IMR-90 (cell line): ENCODE results near the gene OPN4. TPM values are rescaled to one million over a fixed set of nuclear protein-coding genes. Genes with fewer than 3 reads are reported as not detected.
"Not testable (repeated sequence)": the region's sequence is repeated elsewhere in the genome, so short reads cannot be mapped to it uniquely, and the experiment has no call there.

Experiments used
- ATAC-seq: fragments of 200-7000 bp; cut with Tn5 transposase; 2 replicates; pipeline ENCODE4 v1.9.1; 2020; ENCODE audit warnings: low read depth, mild to moderate bottlenecking, moderate library complexity
- BruUV-seq: library from RNA; stranded (reverse); fragments of 400-500 nt; replicated peaks from 2 replicates; lab custom pipeline; 2021; lab: Mats Ljungman, UMichigan
- CTCF ChIA-PET: fragments of 300-600 bp; formaldehyde crosslinking; extraction: SDS; loops from one replicate; lab custom pipeline; 2021; ENCODE audit warnings: antibody characterized with exemption; lab: Yijun Ruan, JAX
- POLR2A ChIA-PET: fragments of 300-600 bp; sonication (Branson Sonifier 250); formaldehyde crosslinking; loops from one replicate; lab custom pipeline; 2022; ENCODE audit warnings: antibody characterized with exemption; ENCODE audit not compliant: unreplicated experiment; lab: Charles Lee
- DNase-seq: peaks from one replicate; pipeline ENCODE4 v3.0.0; 2013
- H2AFZ ChIP-seq: replicated peaks from 2 replicates; pipeline ENCODE3; 2013; ENCODE audit warnings: low read length, mild to moderate bottlenecking; ENCODE audit not compliant: poor library complexity
- H2AK5ac ChIP-seq: 2 replicates; pipeline ENCODE4 v1.6.1; 2013; ENCODE audit warnings: low read depth, low read length, inconsistent platforms
- H2AK9ac ChIP-seq: replicated peaks from 2 replicates; pipeline ENCODE3; 2013; ENCODE audit warnings: mild to moderate bottlenecking, low read depth, low read length, moderate library complexity; ENCODE audit not compliant: poor library complexity
- H2BK120ac ChIP-seq: 2 replicates; pipeline ENCODE4 v1.6.1; 2013; ENCODE audit warnings: low read depth, low read length, inconsistent platforms
- H2BK15ac ChIP-seq: 3 replicates; pipeline ENCODE4 v1.6.1; 2013; ENCODE audit warnings: low read depth, low read length, inconsistent platforms
- H2BK20ac ChIP-seq: 2 replicates; pipeline ENCODE4 v1.6.1; 2013; ENCODE audit warnings: low read depth, mild to moderate bottlenecking, inconsistent platforms, low read length, moderate library complexity
- H2BK5ac ChIP-seq: 2 replicates; pipeline ENCODE4 v1.6.1; 2013; ENCODE audit warnings: mild to moderate bottlenecking, low read depth, low read length, inconsistent platforms; ENCODE audit not compliant: poor library complexity, severe bottlenecking
- H3K14ac ChIP-seq: replicated peaks from 2 replicates; pipeline ENCODE4 v1.6.1; 2013; ENCODE audit warnings: low read depth, low read length, inconsistent platforms
- H3K18ac ChIP-seq: 2 replicates; pipeline ENCODE4 v1.6.1; 2013; ENCODE audit warnings: low read depth, low read length, control low read depth
- H3K23ac ChIP-seq: 2 replicates; pipeline ENCODE4 v1.6.1; 2013; ENCODE audit warnings: low read depth, low read length, inconsistent platforms
- H3K27ac ChIP-seq: 2 replicates; pipeline ENCODE4 v1.5.1; 2013; ENCODE audit warnings: mild to moderate bottlenecking, control low read depth, low read length; ENCODE audit not compliant: insufficient read depth
- H3K27me3 ChIP-seq: 2 replicates; pipeline ENCODE4 v1.6.1; 2013; ENCODE audit warnings: low read length; ENCODE audit not compliant: control insufficient read depth, insufficient read depth
- H3K36me3 ChIP-seq: 2 replicates; pipeline ENCODE4 v1.6.1; 2013; ENCODE audit warnings: low read length, mixed read lengths; ENCODE audit not compliant: control insufficient read depth, insufficient read depth
- H3K4ac ChIP-seq: 2 replicates; pipeline ENCODE4 v1.6.1; 2013; ENCODE audit warnings: low read depth, low read length, inconsistent platforms
- H3K4me1 ChIP-seq: 2 replicates; pipeline ENCODE4 v1.6.1; 2013; ENCODE audit warnings: low read length, mixed read lengths; ENCODE audit not compliant: control insufficient read depth, insufficient read depth
- H3K4me2 ChIP-seq: 2 replicates; pipeline ENCODE4 v1.6.1; 2013; ENCODE audit warnings: low read depth, mild to moderate bottlenecking, control low read depth, low read length, moderate library complexity
- H3K4me3 ChIP-seq: 2 replicates; pipeline ENCODE4 v1.5.1; 2013; ENCODE audit warnings: low read depth, mild to moderate bottlenecking, control low read depth, low read length, moderate library complexity; ENCODE audit not compliant: insufficient read depth
- H3K56ac ChIP-seq: 2 replicates; pipeline ENCODE4 v1.6.1; 2013; ENCODE audit warnings: low read length, inconsistent platforms; ENCODE audit not compliant: insufficient read depth; ENCODE audit errors: extremely low read depth
- H3K79me1 ChIP-seq, 2 experiments: 2 replicates each; pipeline ENCODE4 v1.6.1; 2013; ENCODE audit warnings: low read length in 2 of 2, inconsistent platforms in 1 of 2, low read depth in 1 of 2
- H3K9ac ChIP-seq: 2 replicates; pipeline ENCODE4 v1.6.1; 2013; ENCODE audit warnings: low read depth, low read length, control low read depth
- H3K9me1 ChIP-seq: 2 replicates; pipeline ENCODE4 v1.6.1; 2013; ENCODE audit warnings: low read length, inconsistent platforms; ENCODE audit not compliant: insufficient read depth
- H3K9me3 ChIP-seq: 2 replicates; pipeline ENCODE4 v1.6.1; 2013; ENCODE audit warnings: low read length; ENCODE audit not compliant: control insufficient read depth, insufficient read depth
- H4K20me1 ChIP-seq: 2 replicates; pipeline ENCODE4 v1.6.1; 2013; ENCODE audit warnings: low read length, inconsistent platforms; ENCODE audit not compliant: insufficient read depth
- H4K5ac ChIP-seq: 2 replicates; pipeline ENCODE4 v1.6.1; 2013; ENCODE audit warnings: mild to moderate bottlenecking, low read depth, low read length, control low read depth
- H4K8ac ChIP-seq, 2 experiments: 2 replicates each; pipeline ENCODE4 v1.6.1; 2013; ENCODE audit warnings: low read depth in 2 of 2, low read length in 2 of 2, control low read depth in 1 of 2, inconsistent platforms in 1 of 2
- H4K91ac ChIP-seq: 2 replicates; pipeline ENCODE4 v1.6.1; 2013; ENCODE audit warnings: low read depth, low read length, inconsistent platforms; ENCODE audit not compliant: insufficient read depth
- MAZ ChIP-seq: IDR thresholded peaks from 2 replicates; pipeline ENCODE4 v1.6.1; 2012; ENCODE audit warnings: low read depth, mild to moderate bottlenecking, low read length, improper control_type of control experiment, moderate library complexity, borderline replicate concordance
- RCOR1 ChIP-seq: IDR thresholded peaks from 2 replicates; pipeline ENCODE4 v1.6.1; 2012; ENCODE audit warnings: mild to moderate bottlenecking, low read length, improper control_type of control experiment; ENCODE audit not compliant: insufficient replicate concordance
- USF2 ChIP-seq: fragments of 150-350 bp; IDR thresholded peaks from 2 replicates; pipeline ENCODE4 v1.6.1; 2017; ENCODE audit warnings: mild to moderate bottlenecking, antibody characterized with exemption, low read length, low read depth
- WGBS, 2 experiments: methylation state at CpG; one replicate each; pipeline versions ENCODE4 v1.1.5 to v1.1.7; 2013; ENCODE audit warnings: missing lambda C conversion rate in 2 of 2; ENCODE audit not compliant: insufficient read length in 1 of 2; ENCODE audit errors: extremely low coverage in 2 of 2; 5-methylcytosine and 5-hydroxymethylcytosine counted together
- dilution Hi-C: fragments of 300-500 bp; cut with HindIII; formaldehyde crosslinking; loops from one replicate; pipeline ENCODE4 v1.14.3; 2018; ENCODE audit warnings: low sequenced_read_pairs; ENCODE audit not compliant: unreplicated experiment
- in situ Hi-C: fragments of 300-500 bp; cut with MboI; formaldehyde crosslinking; loops from 3 replicates; pipeline ENCODE4 v1.14.3; 2019; ENCODE audit warnings: low sequenced_read_pairs, inconsistent platforms, mixed read lengths
- intact Hi-C: fragments of 100-400 bp; cut with micrococcal nuclease; formaldehyde crosslinking; loops from 2 replicates; pipeline ENCODE4 v1.10.0; 2022
- polyA plus RNA-seq, 3 experiments: library from polyadenylated mRNA; depleted of rRNA; stranded (reverse); fragments of >200 nt; gene quantifications; 2 replicates each; pipeline ENCODE4 v1.2.3, GENCODE V29; 2012; ENCODE audit warnings: low replicate concordance in 1 of 3
- total RNA-seq: library from RNA; depleted of rRNA; stranded (reverse); fragments of >200 nt; gene quantifications from 2 replicates; pipeline ENCODE4 v1.2.3, GENCODE V29; 2012

Gene OPN4
- total and polyA plus RNA-seq, 2 of the 4 experiments (the other 2 are of a cell fraction), result 0.03 TPM; not detected in 1

GRCh38 chr10:86614853-86615252 is 39.5 kb upstream of the OPN4 start:
- Histone ChIP-seq H2AFZ (no peak overlapping the region), H3K27me3 (no peaks in the 10 kb centered on the region; the same call in none of the 2 replicates), H3K9me3 (no peaks in the 10 kb centered on the region), H4K5ac (no peak overlapping the region), H3K4ac (no peak overlapping the region), H2BK15ac (no peak overlapping the region), H3K36me3 (no peaks in the 10 kb centered on the region), H3K18ac (no peak overlapping the region), H3K4me1 (no peaks in the 10 kb centered on the region), H3K14ac (no peak overlapping the region), H3K56ac (no peak overlapping the region), H4K8ac (no peak overlapping the region), H3K23ac (no peak overlapping the region), H3K9ac (no peak overlapping the region), H3K9me1 (0 out of 2 replicates have a peak, but pooled peaks cover 3% of the 10 kb centered on the region), H2BK20ac (no peak overlapping the region), H3K4me3 (no peak overlapping the region), H4K20me1 (no peaks in the 10 kb centered on the region), H4K91ac (no peak overlapping the region), H3K27ac (no peak overlapping the region), H3K4me2 (no peak overlapping the region), H2BK120ac (no peak overlapping the region), H2BK5ac (no peak overlapping the region), H2AK5ac (no peak overlapping the region), H3K79me1 (no peaks in the 10 kb centered on the region), H2AK9ac (no peak overlapping the region)
- ChIA-PET POLR2A (no interaction called here), CTCF (no interaction called here)
- WGBS, 2 experiments, result 40% methylated on average over 1 of the region's 4 CpGs; no CpG with 5 or more reads in 1 of the 2 experiments
- TF ChIP-seq RCOR1 (no peak), MAZ (no peak), USF2 (peak; percentile 50; the same call in 1 of the 2 replicates)
- intact Hi-C loops (no loop called here), dilution Hi-C loops (no loop called here), in situ Hi-C loops (no loop called here)
- no TSS peak for BruUV-seq
- no peak for DNase-seq
- no peak for ATAC-seq

GRCh38 chr10:86617278-86617677 is 37.1 kb upstream of the OPN4 start:
- H3K4me1 ChIP-seq, H4K5ac ChIP-seq, in situ Hi-C loops, H3K4me3 ChIP-seq, H3K27ac ChIP-seq, DNase-seq, H2BK120ac ChIP-seq, H3K18ac ChIP-seq, H4K91ac ChIP-seq, intact Hi-C loops, H3K79me1 ChIP-seq, H3K4me2 ChIP-seq, H3K9me3 ChIP-seq, H3K9me1 ChIP-seq, H3K9ac ChIP-seq, H3K23ac ChIP-seq, H2AFZ ChIP-seq, H2BK15ac ChIP-seq, CTCF ChIA-PET, dilution Hi-C loops, H2AK9ac ChIP-seq, H3K4ac ChIP-seq, H3K14ac ChIP-seq, H3K56ac ChIP-seq, H2BK5ac ChIP-seq, H3K36me3 ChIP-seq, H3K27me3 ChIP-seq, H4K8ac ChIP-seq, BruUV-seq, H4K20me1 ChIP-seq, ATAC-seq, H2AK5ac ChIP-seq, POLR2A ChIA-PET, H2BK20ac ChIP-seq: not testable (repeated sequence)
- no CpG with 5 or more reads among the region's 2 CpGs for WGBS, 2 experiments
